Astrocyte of the hippocampus (primary cell): ENCODE data around the gene CFAP90.

ENCODE experiments used
- DNase-seq: peaks from one replicate; pipeline ENCODE4 v3.0.0; 2011; ENCODE audit warnings: low read depth, low spot score

Gene CFAP90

DNA sequence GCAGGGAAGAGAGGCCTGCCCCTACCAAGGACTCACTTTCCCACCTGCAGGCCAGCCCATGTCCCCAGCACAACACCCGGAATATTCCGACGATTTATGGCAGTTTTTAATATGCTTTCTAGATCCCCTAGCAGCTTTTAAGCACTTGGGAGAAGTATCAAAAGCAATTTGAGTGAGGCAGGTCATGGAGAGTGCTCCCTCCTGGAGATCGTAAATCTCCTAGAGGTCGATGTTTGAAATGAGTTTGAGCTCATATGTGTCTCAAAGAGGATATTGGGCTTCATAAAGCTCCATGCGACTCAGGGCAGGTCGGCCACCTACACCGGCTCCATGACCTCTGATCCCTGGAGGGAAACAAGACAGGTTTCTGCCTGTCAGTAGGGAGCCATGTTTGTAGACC is 27.3 kb downstream of the CFAP90 start:
- DNase-seq: no peak

- no peak for DNase-seq
These were observed 28.5 kb downstream of the CFAP90 start for GRCh38 chr5:7822449-7822848.

DNA sequence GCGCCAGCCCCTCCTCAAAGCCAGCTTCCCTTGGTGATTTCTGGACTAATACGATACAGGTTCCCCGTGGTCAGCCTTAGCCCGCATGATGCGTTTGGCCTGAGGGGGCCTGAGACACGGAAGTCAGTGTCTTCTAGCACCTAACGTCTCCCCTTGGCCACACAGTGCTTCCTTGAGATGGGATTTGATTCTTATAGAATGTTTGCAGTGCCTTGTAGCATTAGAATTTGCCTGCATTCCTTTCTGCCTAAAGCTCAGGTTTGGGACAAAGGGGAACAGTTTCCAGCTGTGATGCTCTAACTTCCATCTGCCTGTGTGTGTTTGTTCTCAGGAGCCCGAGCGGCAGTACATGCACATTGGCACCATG is 34.4 kb downstream of the CFAP90 start:
- DNase-seq: no peak

- peak; percentile 89 for DNase-seq
These were observed 34.9 kb downstream of the CFAP90 start for GRCh38 chr5:7815892-7816534.

DNA sequence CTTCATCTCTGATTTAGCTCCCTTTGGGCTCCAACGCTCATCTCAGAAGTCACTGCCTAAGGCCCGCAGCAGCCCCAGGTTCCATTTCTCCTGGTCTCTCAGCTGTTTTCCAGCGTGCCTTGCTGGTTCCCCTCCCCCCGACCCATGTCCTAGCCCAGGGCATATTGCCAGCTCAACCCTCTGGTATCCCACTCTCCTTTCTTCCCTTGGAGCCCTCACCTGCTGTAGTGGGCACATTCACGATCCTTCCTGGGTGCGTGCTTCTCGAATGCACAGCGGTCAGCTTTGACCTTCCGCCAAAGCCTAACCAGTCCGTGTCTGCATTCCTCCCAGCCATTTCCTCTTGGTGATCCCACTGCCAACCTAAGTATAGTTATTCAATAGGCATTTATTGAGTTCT is 36.1 kb downstream of the CFAP90 start:
- DNase-seq: no peak

DNA sequence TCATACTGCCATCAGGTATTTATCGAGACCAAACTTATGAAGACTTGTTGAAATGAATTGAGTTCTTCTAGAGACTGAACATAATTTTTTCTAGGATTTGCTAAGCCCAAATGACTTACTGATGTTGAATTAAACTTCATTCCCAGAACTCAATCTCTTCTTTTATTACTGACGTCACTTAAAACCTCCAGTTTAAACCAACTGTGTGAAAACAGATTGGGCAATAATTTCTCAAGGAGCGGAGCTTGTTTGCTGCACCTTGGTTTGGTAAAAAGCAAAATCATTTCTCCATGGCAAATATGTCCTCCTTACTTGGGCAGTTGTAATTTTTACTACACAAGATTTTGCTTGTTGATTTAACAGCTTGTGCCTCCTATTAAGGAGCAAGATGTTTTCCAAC is 37.4 kb downstream of the CFAP90 start:
- no peak for DNase-seq

GRCh38 chr5:7813007-7813406 is 37.9 kb downstream of the CFAP90 start:
- no peak for DNase-seq

- peak; percentile 54 for DNase-seq
These were observed 39.2 kb downstream of the CFAP90 start for GRCh38 chr5:7811715-7812114.

DNA sequence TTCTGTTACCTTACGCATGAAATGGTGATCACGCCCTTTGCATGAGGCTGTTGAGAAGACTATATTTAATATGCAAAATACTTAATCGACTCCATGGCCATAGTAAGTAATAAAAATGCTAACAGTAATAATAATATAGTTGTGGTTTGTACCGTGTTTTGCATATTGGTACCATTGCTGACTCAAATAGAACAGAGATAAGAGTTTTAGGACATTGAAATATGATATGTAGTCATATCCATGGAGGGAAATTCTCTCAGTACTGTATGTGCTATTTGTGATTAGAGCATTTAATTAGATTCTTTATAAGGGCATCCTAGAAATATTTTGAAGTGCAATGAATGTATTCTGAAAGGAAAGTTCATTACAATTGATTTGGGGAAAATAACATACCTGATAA is 41.9 kb downstream of the CFAP90 start:
- no peak for DNase-seq

DNA sequence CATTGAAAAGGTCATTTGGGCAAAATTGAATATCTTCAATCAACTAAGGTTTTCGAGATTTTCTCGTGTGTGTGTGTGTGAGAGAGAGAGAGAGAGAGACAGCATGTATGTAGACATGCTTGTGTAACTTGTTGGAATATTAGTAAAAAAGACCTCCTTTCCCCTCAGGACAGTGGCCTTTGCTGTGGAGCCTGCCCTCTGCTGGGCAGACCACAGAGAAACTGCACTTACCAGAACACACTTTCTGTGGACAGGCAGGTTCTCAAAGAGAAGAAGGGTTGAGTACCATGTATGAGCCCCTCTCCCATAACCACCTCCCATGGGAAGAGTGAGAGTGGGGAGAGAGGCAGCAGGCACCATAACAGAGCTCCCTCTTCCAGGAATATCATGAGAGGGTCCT is 45.6 kb downstream of the CFAP90 start:
- DNase-seq: peak; percentile 27

- DNase-seq: no peak
These were observed 47.0 kb downstream of the CFAP90 start for GRCh38 chr5:7803937-7804336.

DNA sequence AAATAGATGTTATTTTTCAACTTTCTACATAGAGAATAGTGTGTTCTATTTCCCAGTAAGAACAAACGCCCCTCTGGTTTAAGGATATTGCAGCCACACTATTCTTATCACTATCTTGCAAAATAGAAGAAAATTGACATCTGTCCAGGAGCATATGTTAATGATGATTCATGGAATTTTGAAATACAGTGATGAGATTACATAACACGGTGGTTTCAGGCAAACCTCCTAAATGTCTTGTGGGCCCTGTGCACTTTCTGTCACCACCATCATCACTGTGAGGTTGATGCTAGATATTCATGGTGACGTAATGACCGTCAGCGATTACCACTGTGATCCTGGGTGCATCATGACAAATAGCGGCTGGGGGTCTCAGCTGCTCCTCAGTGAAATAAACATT is 48.1 kb downstream of the CFAP90 start:
- no peak for DNase-seq

DNA sequence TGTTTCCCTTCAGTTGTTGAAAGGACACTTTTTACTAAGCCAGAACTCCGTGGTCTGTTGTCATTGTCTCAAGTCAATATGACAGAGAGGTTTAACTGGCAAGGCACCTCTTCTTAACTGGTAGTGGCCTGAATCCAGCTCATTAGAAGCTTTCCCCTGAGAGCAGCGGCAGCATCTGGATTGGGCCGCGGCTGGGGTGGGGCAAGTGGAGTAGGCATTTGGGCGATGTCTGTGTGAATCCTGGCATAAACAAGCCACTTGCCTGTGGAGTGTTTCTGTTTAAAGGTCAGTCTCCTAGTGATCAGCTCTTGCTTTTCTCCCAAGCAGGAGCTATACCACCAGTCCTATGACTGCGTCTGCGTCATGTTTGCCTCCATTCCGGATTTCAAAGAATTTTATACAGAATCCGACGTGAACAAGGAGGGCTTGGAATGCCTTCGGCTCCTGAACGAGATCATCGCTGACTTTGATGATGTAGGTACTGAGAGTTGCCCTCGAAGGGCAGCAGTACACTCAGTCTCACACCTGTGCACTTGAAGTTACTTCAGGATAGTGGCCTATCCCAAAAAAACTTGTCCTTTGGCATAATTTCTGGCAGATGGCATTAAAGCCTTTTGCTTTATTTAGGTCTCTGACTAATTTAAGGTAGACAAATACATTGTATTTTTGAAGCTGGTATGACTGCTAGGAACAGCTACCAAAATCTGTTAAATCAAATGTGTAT is 48.9 kb downstream of the CFAP90 start:
- no peak for DNase-seq

DNA sequence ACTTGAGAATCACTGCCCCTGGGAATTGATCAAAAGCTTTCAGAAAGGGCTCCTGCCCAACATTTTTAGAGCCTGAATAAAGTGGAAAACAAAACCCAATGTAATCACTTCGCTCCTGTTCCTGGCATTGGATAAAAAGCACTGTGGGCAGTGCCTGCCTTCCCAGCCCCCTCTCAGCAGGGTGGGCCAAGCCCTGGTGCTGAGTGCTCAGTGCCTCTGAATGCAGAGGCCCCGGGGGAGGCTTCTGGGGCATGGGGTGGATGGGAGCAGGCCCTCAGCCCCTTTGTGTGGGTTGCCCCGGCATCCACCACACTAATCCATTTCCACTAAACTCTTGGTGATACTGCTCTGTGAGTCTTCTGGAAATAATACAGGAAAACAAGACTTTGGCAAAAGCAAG is 55.6 kb downstream of the CFAP90 start:
- peak; percentile 14 for DNase-seq

GRCh38 chr5:7794823-7795222 is 56.1 kb downstream of the CFAP90 start:
- no peak for DNase-seq

DNA sequence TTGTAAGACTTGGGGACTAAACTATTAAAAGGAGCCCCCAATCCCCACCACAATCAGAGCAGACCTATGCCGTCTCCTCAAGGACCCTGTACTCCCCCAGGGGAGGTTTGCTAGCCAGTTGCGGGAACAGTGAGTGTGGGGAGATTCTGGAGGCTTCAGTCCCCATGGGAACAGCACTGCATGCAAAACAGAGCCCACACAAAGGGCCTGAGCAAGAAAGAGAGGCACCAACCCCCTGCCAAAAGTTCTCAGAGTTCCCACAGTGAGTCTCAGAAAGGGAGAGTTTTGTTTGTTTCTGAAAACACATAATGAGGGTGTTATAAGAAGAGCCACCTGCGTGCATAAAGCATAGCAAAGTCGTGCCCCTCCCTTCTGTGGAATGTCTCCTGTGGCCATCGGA is 56.6 kb downstream of the CFAP90 start:
- peak; percentile 26 for DNase-seq

- no peak for DNase-seq
These were observed 57.0 kb downstream of the CFAP90 start for GRCh38 chr5:7793895-7794294.

GRCh38 chr5:7789567-7789966 is 61.4 kb downstream of the CFAP90 start:
- no peak for DNase-seq

- DNase-seq: no peak
These were observed 63.2 kb downstream of the CFAP90 start for GRCh38 chr5:7787770-7788169.

- no peak for DNase-seq
These were observed 66.1 kb downstream of the CFAP90 start for GRCh38 chr5:7784683-7785380.

DNA sequence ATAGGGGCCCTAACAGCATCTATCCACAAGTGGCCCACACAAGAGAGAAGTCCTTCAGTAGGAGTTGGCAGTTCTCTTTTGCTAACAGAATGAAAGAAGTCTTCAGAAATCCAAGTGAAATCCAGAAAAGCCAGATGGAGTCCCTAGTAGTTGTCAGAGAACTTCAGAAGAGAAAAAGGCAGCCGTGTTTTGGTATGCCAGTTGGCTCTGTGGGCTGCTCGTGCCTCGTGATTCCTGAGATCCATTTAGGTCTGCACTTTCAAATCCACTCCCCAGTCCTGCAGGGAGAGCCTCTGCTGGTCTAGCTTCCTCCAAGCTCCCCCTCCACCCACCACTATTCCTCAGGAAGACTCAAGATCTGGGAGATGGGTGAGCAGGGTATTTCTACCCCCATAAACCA is 69.0 kb downstream of the CFAP90 start:
- no peak for DNase-seq
